ENCODE measurements around the gene WWC2. TPM values are rescaled to one million over a fixed set of nuclear protein-coding genes. Genes with fewer than 3 reads are reported as not detected.
"Not testable (repeated sequence)": the region's sequence is repeated elsewhere in the genome, so short reads cannot be mapped to it uniquely, and the experiment has no call there.

Gene WWC2
- total RNA-seq, 1 donor from 2014 or later, result 30.2 TPM

DNA sequence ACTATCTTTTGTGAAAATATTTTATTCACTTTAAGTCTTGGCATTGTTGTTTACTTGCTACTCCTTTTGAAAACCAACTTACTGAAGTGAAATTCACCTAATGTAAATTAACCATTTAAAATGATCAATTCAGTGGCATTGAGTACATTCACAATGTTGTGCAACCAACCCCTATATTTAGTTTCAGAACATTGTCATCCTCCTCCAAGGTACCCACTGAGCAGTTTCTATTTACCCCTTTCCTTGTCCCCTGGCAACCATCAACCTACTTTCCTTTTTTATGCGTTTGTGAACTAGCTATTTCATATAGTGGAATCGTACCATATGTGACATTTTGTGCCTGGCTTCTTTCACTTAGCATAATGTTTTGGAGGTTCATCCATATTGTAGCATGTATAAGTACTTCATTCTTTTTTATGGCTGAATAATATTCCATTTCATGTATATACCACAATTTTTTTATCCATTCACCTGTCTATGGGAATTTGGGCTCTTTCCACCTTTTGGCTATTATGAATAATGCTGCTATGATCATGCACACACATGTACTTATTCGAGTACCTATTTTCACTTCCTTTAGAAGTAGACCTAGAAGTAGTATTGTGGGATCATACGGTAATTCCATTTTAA is 85.0 kb downstream of the WWC2 start:
- ATAC-seq (no peak), DNase-seq (ENCODE audit: missing footprints) (no peak)
- intact Hi-C loops (cut with DNase I), result no loop called here

DNA sequence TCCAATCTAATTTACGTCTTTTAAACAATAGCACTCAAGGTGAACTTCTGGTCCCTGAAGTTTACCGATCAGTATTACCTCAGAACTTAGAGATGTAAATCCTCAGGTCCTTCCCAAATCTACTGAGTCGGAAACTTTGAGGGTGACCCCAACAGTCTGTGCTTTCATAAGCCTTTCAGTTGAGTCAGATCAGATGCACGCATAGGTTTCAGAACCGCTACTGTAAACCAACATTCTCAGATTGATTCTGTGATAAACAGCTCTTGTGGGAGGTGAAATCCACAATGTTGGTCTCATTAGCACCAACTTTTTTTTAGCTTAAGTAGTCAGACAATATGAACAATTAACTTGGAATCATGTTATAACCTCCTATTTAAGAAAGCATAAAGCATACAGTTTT is 86.0 kb downstream of the WWC2 start:
- intact Hi-C loops (cut with DNase I), result no loop called here
- no peak for ATAC-seq
- DNase-seq (ENCODE audit: missing footprints), result no peak

DNA sequence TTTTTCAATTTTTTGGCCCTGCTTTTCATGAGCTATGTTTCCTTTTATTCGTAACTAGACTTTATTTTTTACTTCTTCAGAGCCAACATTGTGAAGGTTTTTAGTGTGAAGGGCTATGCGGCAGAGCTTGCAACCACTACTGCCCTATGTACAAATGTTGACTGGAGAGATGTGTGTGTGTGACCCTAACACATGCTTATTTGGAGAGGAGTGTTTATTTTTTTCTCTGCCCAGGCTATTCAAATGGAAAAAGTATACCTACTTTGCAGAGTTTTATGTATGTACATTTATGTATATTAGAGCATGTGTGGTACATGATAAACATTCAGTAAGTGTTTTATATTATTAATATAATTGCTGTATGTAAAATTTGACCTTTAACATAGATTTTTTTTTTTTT is 86.5 kb downstream of the WWC2 start:
- intact Hi-C loops (cut with DNase I), result no loop called here
- ATAC-seq (no peak), DNase-seq (ENCODE audit: missing footprints) (no peak)

DNA sequence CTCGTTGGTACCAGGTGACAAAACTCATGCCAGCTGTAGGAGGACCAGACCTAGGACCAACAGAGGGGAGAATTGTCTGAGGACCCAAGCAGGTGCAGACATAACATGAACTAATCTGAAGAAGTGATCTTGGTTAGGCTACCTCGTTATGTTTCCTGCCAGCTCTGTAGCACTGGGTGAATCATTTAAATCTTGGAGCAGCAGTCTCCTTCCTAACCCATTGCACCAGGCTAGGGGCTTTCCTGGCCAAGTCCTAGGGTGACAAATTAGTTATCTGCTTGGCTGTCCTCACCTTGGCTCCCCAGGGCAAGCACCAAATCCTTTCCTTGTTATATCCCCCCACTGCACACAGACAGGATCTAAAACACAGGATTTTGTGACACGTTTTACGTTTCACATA is 87.8 kb downstream of the WWC2 start:
- ATAC-seq (no peak), DNase-seq (ENCODE audit: missing footprints) (no peak)
- intact Hi-C loops (cut with DNase I), result no loop called here

DNA sequence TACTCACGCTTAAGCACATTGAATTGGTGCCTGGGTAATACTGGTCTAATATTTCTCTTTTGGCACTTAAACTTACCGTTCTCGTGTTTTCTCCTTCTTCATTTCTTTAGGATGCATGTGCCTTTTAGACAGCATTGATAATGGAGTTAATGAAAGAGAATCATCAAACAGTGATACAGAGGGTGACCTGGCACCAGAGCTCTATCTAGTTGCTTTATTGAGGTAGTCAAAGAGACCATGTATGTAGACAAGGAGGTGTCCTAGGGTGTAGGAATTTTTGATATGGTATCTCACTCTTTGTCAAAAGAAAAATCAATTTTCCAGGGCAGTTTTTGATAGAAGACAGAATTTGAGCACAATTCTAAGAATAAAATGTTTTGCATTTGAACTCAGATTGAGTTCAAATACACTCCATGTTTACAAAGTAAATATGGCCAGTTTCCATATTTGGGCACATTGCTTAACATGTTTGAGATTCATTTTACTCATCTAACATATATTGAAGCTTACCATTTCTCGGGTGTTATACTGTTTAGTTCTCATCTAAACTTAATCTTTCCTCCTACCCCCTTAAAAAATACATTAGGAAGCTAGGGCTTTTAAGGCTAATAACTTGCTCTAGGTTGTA is 92.0 kb downstream of the WWC2 start:
- no peak for ATAC-seq
- intact Hi-C loops (cut with DNase I), result no loop called here
- DNase-seq (ENCODE audit: missing footprints), result no peak

DNA sequence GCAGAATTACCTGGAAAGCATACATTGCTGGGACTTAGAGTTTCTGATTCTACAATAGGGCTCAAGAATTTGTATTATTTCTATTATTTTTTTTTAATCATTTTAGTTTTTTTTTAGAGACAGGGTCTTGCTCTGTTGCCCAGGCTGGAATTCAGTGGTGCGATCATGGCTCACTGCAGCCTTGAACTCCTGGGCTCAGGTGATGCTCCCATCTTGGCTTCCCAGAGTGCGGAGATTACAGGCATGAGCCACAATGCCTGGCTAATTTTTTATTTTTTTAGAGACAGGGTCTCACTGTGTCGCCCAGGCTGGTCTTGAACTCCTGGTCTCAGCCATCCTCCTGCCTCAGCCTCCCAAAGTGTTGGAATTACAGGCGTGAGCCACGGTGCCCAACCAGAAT is 92.6 kb downstream of the WWC2 start:
- DNase-seq (ENCODE audit: missing footprints) (no peak), ATAC-seq (no peak)
- intact Hi-C loops (cut with DNase I), result no loop called here

DNA sequence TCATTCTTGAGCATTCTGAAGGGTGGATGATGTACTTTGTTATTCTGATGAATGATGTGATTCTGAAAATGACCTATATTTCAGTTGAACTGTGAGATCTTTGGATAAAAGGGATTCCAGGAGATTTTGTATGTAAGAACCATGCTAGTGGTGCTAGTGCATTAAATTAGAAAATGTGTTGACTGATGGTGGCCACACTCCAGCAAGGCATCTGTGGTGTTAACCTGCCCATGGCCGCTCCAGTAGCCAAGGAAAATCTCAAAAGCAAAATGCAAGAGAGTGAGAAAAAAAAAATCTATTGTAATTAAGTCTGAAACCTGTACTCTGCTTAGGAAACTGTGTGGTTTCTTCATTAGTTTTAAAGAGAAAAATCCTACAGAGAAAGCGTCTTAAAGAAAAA is 93.5 kb downstream of the WWC2 start:
- ATAC-seq (no peak), DNase-seq (ENCODE audit: missing footprints) (no peak)
- intact Hi-C loops (cut with DNase I), result no loop called here

DNA sequence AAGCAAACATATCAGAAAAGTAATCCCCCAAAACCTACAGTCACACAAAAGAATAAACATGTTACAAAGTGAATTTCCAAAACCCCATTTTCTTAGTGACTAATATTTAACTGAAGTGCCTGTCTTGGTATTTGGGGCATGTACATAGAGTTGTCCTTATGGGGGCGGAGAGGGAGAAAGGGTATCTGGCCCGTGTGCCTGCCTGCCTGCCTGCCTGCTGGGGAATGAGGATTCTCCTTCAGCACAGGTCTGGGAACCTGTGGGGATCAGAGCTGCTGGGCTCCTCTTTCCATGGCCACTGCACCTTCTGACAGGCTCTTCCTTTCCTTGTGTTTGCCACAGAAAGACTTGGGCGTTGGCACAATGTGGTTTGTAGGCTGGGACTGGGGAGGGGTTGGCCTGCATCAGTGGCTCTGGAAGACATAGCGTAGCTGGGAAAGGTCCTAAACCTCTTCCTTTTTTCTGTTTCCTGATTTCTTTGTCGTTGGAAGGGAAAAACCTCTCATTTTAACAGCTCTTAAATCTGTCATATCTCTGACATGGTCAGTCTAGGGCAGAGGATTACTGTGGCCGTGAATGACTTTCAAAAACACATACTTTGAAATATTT is 94.8 kb downstream of the WWC2 start:
- peak; percentile 45 for ATAC-seq
- DNase-seq (ENCODE audit: missing footprints); intact Hi-C loops (cut with DNase I): not testable (repeated sequence)

DNA sequence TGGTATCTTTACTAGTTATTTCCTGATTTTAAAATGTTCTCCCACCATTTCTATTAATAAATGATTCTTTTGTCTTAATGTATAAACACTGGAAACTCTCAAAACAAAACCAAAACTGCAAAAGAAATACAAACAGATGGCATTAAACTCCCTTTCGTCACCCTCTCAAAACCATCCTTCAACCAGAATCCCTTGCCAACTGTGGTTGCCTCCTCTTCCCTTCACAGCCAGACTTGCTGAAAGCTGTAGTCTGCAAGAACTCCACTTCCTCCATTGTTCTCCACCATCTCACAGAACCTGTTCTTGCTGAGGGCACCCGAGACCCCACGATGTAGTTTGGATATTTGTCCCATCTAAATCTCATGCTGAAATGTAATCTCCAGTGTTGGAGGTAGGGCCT is 96.5 kb downstream of the WWC2 start:
- DNase-seq (ENCODE audit: missing footprints) (no peak), ATAC-seq (peak; percentile 49)
- intact Hi-C loops (cut with DNase I), result no loop called here

DNA sequence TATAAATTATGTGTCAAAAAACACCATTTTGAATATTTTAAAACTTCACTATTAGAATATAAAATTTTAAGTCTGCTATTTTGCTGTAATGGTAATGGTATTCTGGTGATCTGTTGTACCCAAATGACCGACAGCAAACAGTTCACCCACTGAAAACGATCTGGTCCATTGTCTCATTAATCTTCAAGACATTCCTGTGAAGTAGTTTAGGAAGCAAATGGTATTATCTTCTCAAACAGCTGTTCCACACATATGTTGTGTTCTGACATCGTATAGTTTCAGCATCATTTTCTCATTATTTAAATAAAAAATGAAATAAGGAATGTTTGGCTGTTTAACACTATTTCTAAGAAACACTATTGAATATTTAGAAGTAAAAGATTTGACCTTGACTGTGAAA is 98.1 kb downstream of the WWC2 start:
- ATAC-seq, result no peak
- intact Hi-C loops (cut with DNase I), result no loop called here
- DNase-seq (ENCODE audit: missing footprints), result no peak

DNA sequence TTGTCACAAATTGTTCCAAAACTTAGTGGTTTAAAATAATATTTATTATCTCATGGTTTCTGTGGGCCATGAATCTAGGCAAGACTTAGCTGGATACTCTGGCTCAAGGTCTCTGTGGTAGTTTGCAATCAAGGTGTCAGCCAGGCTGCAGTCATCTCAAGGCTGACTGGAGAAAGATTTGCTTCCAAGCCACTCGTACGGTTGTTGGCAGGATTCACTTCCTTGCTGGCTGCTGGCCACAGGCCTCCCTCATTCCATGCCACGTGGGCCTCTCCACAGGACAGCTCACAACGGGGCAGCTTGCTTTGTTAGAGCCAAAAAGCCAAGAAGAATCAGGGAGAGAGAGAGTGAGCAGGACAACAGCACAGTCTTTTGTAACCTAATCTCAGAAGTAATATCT is 101.4 kb downstream of the WWC2 start:
- DNase-seq (ENCODE audit: missing footprints) (peak; percentile 70), ATAC-seq (peak; percentile 46)
- intact Hi-C loops (cut with DNase I), result loop anchor here (5.0 kb wide), 1 partner anchor 83 kb away; no protein-coding TSS in a partner anchor

DNA sequence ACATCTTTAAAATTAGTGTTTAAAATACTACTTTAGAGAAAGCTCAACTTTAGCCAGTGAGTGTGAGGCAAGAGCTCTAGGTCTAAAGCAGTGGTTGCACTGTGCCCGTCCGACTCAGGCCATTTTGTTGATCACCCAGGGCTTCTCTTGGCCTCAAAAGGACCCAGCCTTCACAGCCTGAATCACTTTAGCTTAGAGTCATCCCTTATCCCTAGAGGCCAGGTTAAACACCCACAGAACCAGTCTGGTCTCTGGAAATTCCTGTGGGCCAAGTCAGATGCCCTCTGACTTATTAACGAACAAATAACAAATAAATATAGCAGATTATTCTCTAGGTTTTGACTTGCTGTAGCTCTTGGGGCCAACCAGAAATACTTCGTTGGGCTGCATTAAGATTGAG is 102.3 kb downstream of the WWC2 start:
- intact Hi-C loops (cut with DNase I), result loop anchor here (5.0 kb wide), 1 partner anchor 84 kb away; no protein-coding TSS in a partner anchor

DNA sequence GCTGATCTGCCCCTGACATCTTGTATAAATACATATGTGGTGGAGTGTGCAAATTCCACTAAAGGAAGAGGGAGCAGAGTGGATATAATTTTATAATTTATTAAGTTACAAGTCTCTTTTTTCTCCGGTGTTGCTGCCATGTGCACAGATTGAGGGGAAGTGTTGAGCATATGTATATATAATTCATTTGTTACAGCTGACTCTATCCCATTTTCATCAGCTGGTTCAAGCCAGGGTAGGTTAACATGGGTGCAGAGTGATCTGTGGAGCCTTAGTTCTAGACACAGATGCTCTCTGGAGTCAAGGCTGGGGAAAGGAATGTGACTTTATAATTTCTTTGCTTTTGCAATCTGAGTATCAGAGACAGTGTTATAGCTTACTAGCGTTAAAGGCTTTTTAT is 103.5 kb downstream of the WWC2 start:
- DNase-seq (ENCODE audit: missing footprints), result no peak
- ATAC-seq, result no peak
- intact Hi-C loops (cut with DNase I), result loop anchor here (5.0 kb wide), 1 partner anchor 85 kb away; no protein-coding TSS in a partner anchor

More for the DNA sequence above, 102.3 kb downstream of the WWC2 start:
- ATAC-seq, result no peak
- DNase-seq (ENCODE audit: missing footprints), result no peak

DNA sequence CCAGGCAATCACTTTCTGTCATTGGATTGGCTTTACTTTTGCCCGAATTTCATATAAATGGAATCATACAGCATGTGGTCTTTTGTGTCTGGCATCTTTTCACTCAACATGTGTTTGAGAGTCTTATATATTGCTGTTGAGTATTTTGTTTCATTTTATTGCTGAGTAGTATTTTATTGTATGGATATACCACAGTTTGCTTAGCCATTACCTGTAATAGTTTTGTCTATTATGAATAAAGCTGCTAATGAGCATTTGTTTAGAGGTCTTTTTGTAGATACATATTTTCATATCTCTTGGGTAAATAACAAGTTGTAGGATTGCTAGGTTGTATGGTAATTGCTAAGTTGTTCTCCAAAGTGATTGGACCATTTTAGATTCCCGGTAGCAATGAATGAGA is 105.7 kb downstream of the WWC2 start:
- ATAC-seq, result no peak
- intact Hi-C loops (cut with DNase I), result loop anchor here (5.0 kb wide), 1 partner anchor 87 kb away; no protein-coding TSS in a partner anchor
- DNase-seq (ENCODE audit: missing footprints), result no peak

DNA sequence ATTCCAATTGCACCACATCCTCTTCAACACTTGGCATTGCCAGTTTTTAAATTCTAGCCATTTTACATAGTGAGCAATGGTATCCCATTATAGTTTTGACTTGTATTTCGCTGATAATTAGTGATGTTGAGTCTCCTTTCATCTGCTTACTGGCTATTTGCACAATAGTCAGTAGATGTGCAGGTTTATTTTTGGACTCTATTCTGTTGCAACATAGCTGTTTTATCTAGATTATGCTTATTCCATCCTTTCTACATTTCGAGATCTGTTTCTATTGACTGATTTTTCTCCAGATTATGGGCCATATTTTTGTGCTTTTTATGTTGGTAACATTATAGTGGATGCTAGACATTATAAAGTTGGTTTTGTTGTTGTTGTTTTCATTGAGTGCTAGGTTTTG is 106.1 kb downstream of the WWC2 start:
- intact Hi-C loops (cut with DNase I), result no loop called here
- ATAC-seq, result no peak

DNA sequence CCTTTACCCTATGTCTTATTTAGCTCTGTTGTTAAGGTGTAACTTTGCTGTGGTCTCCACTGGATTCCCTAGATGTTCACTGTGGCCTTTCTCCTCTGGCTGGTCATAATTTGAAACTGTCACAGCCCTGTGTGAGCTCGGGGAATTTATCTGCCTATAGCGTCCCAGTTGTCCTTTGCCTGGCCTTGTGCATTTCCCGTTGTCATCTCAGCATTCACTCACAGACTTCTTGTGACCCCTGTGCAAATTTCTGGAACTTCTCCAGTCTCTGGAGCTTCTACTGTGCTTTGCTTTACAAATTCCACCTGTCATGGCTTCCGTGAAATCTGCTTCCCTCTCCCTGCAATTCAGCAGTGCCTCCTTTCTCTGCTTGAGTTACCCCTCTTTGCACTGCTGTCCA is 106.7 kb downstream of the WWC2 start:
- intact Hi-C loops (cut with DNase I), result no loop called here
- ATAC-seq, result no peak
- no peak for DNase-seq (ENCODE audit: missing footprints)

More for the DNA sequence above, 106.1 kb downstream of the WWC2 start:
- no peak for DNase-seq (ENCODE audit: missing footprints)

DNA sequence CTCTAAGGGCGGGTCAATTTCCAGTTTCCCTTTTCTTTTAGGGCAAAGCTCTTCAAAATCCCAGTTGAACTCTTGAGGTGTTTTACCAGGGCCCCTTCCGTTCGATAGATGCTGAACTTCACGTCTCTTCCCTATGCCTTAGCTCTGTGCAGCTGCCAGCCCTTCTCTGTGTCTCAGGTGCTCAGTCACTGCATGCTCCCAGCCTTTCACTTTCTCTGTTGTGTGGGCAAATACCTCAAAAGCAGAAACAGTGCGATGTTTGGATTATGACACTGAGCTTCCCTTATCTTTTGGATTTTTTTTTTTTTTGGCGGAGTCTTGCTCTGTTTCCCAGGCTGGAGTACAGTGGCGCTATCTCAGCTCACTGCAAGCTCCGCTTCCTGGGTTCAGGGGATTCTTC is 112.5 kb downstream of the WWC2 start:
- ATAC-seq (no peak), DNase-seq (ENCODE audit: missing footprints) (no peak)
- intact Hi-C loops (cut with DNase I), result no loop called here

DNA sequence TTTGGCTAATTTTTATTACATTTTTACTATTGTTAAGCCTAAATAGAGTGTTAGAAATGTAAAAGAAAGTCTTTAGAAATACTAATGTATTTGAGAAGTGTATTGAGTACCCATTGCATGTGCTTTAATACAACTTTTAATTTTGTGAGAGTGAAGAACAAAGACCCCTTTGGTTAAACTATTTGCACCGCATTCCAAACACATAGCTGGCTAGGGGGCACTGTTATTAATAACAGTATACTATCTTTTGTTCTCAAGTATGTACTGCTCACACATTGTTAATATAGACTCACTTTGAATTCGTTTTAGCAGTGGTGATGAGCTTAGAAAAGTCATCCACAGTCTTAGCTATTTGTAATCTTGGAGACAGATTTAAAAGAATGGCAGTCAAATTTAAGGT is 114.9 kb downstream of the WWC2 start:
- intact Hi-C loops (cut with DNase I), result no loop called here
- no peak for DNase-seq (ENCODE audit: missing footprints)
- ATAC-seq, result no peak

DNA sequence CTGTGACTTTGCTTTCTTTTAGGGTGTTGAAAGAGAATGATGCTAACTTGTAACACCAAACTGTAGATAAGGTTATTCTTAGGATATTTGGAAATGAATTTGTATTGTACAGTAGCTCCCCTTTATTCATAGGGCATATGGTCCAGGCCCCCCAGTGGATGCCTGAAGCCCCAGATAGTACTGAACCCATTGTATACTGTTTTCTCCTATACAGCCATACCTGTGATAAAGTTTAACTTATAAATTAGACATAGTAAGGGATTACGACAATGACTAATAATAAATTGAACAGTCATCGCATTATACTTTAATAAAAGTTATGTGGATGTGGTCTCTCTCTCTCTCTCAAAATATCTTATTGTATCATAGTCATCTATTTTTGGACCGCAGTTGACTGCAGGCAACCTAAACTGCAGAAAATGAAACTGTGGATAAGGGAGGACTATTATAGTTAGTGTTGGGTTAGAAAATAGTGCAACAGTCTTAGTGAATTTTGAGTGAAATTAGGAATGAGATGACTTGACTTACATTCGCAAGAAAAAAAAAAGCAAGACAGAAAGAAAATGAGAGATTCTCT is 115.9 kb downstream of the WWC2 start:
- no peak for DNase-seq (ENCODE audit: missing footprints)
- no peak for ATAC-seq
- intact Hi-C loops (cut with DNase I), result no loop called here

DNA sequence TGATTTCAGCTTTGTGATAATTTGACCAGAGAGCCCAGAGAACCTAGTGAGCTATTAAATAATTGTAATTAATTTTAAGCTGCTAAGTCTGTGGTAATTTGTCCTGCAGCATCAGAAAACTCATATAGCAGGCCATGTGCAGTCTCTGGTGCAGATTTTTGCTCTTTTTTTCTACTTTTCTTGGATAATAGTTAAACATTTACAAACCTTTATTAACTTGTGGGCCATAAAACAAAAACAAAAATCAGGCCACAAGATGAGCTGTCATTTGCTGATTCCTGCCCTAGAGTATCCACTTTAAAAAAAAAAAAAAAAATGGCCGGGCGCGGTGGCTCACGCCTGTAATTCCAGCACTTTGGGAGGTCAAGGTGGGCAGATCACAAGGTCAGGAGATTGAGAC is 121.2 kb downstream of the WWC2 start:
- intact Hi-C loops (cut with DNase I), result no loop called here
- no peak for DNase-seq (ENCODE audit: missing footprints)
- no peak for ATAC-seq

Data from Right ventricle myocardium inferior (tissue), 1 donor.